H1 (cell line): ENCODE measurements around the gene DFFA. TPM values are rescaled to one million over a fixed set of nuclear protein-coding genes. Genes with fewer than 3 reads are reported as not detected.
A peak's percentile ranks its signal among the peaks of the same experiment; 100 is the strongest.

Experiments
- CTCF ChIA-PET: fragments of 300-600 bp; sonication (Branson Sonifier 250); formaldehyde crosslinking; loops from one replicate; lab custom pipeline; 2021; ENCODE audit not compliant: partially characterized antibody; lab: Charles Lee
- POLR2A ChIA-PET: fragments of 300-600 bp; sonication (Branson Sonifier 250); formaldehyde crosslinking; loops from one replicate; lab custom pipeline; 2021; ENCODE audit warnings: inconsistent platforms; ENCODE audit not compliant: partially characterized antibody; lab: Charles Lee
- DNase-seq, 2 experiments: peaks; one replicate each; pipeline versions ENCODE4 v3.0.0 to v3.0.0-alpha.2; 2010 to 2022; ENCODE audit warnings: low spot score in 2 of 2, low read depth in 1 of 2, mixed read lengths in 1 of 2
- FAIRE-seq: peaks from 2 replicates; lab custom pipeline; 2011; peaks lifted over from hg19 to GRCh38; lab: Jason Lieb, UNC
- H2AFZ ChIP-seq: 2 replicates; pipeline ENCODE4 v1.8.1; 2012; ENCODE audit warnings: low read length, inconsistent platforms
- H2AK5ac ChIP-seq: 2 replicates; pipeline ENCODE4 v1.6.1; 2013; ENCODE audit warnings: low read depth, low read length
- H2BK120ac ChIP-seq: replicated peaks from 2 replicates; pipeline ENCODE3; 2013; ENCODE audit warnings: low read depth, low read length, inconsistent platforms
- H2BK12ac ChIP-seq: 2 replicates; pipeline ENCODE4 v1.6.1; 2013; ENCODE audit warnings: low read depth, low read length
- H2BK15ac ChIP-seq: 2 replicates; pipeline ENCODE4 v1.6.1; 2013; ENCODE audit warnings: low read length
- H2BK20ac ChIP-seq: 2 replicates; pipeline ENCODE4 v1.6.1; 2013; ENCODE audit warnings: low read length
- H2BK5ac ChIP-seq: 2 replicates; pipeline ENCODE4 v1.6.1; 2013; ENCODE audit warnings: low read depth, low read length
- H3K14ac ChIP-seq: 2 replicates; pipeline ENCODE4 v1.6.1; 2013; ENCODE audit warnings: inconsistent platforms; ENCODE audit not compliant: insufficient read length
- H3K18ac ChIP-seq: 2 replicates; pipeline ENCODE4 v1.6.1; 2013; ENCODE audit warnings: low read length; ENCODE audit errors: extremely low read depth
- H3K23ac ChIP-seq: 2 replicates; pipeline ENCODE4 v1.6.1; 2013; ENCODE audit warnings: inconsistent platforms; ENCODE audit not compliant: insufficient read length
- H3K23me2 ChIP-seq: 2 replicates; pipeline ENCODE4 v1.6.1; 2013; ENCODE audit warnings: low read depth, low read length
- H3K27ac ChIP-seq: 2 replicates; pipeline ENCODE4 v1.6.1; 2011; ENCODE audit warnings: low read depth, low read length, inconsistent platforms
- H3K27me3 ChIP-seq, 4 experiments: replicated peaks in 1 of 4; 1 replicate in 1 of 4; 2 replicates in 3 of 4; pipeline versions ENCODE4 v1.6.1 to v1.8.1; 2011 to 2013; ENCODE audit warnings: low read length in 3 of 4, mild to moderate bottlenecking in 3 of 4, inconsistent platforms in 2 of 4, mixed read lengths in 2 of 4, moderate library complexity in 1 of 4; ENCODE audit not compliant: control insufficient read depth in 3 of 4, insufficient read depth in 3 of 4; ENCODE audit errors: extremely low read depth in 1 of 4
- H3K36me3 ChIP-seq, 4 experiments: 2 replicates each; pipeline versions ENCODE4 v1.6.1 to v1.8.1; 2011 to 2013; ENCODE audit warnings: mild to moderate bottlenecking in 4 of 4, low read length in 3 of 4, moderate library complexity in 2 of 4, control low read depth in 1 of 4, inconsistent platforms in 1 of 4; ENCODE audit not compliant: insufficient read depth in 4 of 4, control insufficient read depth in 2 of 4
- H3K4ac ChIP-seq: replicated peaks from 2 replicates; pipeline ENCODE3; 2013; ENCODE audit warnings: low read length, low read depth, mixed read lengths, inconsistent platforms; ENCODE audit not compliant: insufficient read length
- H3K4me1 ChIP-seq, 4 experiments: replicated peaks in 1 of 4; 1 replicate in 1 of 4; 2 replicates in 3 of 4; pipeline versions ENCODE4 v1.6.1 to v1.8.1; 2011 to 2013; ENCODE audit warnings: low read length in 3 of 4, inconsistent platforms in 2 of 4, mixed read lengths in 1 of 4; ENCODE audit not compliant: insufficient read depth in 4 of 4, control insufficient read depth in 3 of 4
- H3K4me2 ChIP-seq, 2 experiments: 2 replicates each; pipeline versions ENCODE4 v1.6.1 to v1.8.1; 2011 to 2013; ENCODE audit warnings: low read depth in 2 of 2, low read length in 2 of 2, control low read depth in 1 of 2, inconsistent platforms in 1 of 2, mild to moderate bottlenecking in 1 of 2; ENCODE audit not compliant: insufficient read depth in 1 of 2
- H3K4me3 ChIP-seq, 4 experiments: fragments of 200-600, 300-600 bp in 1 of 4; sonication (generic), shearing (Covaris generic), sonication (Bioruptor Twin) in 1 of 4; 2 replicates each; pipeline versions ENCODE4 v1.5.1 to v1.8.1; 2011 to 2016; ENCODE audit warnings: low read length in 4 of 4, low read depth in 3 of 4, control low read depth in 2 of 4, inconsistent platforms in 2 of 4, mild to moderate bottlenecking in 2 of 4, mixed read lengths in 1 of 4, moderate library complexity in 1 of 4; ENCODE audit not compliant: insufficient read depth in 2 of 4; ENCODE audit errors: extremely low read depth in 1 of 4
- H3K56ac ChIP-seq: replicated peaks from 2 replicates; pipeline ENCODE3; 2013; ENCODE audit warnings: low read depth, mild to moderate bottlenecking, mixed read lengths, low read length, inconsistent platforms; ENCODE audit not compliant: insufficient read length
- H3K79me1 ChIP-seq: 2 replicates; pipeline ENCODE4 v1.6.1; 2013; ENCODE audit warnings: low read depth, low read length, control low read depth
- H3K79me2 ChIP-seq, 2 experiments: 2 replicates each; pipeline versions ENCODE4 v1.6.1 to v1.8.1; 2012 to 2013; ENCODE audit warnings: low read length in 2 of 2, mild to moderate bottlenecking in 2 of 2, inconsistent platforms in 1 of 2; ENCODE audit not compliant: insufficient read depth in 2 of 2, control insufficient read depth in 1 of 2
- H3K9ac ChIP-seq, 4 experiments: replicated peaks in 1 of 4; 1 replicate in 1 of 4; 2 replicates in 3 of 4; pipeline versions ENCODE4 v1.6.1 to v1.8.1; 2011 to 2013; ENCODE audit warnings: low read depth in 3 of 4, low read length in 3 of 4, control low read depth in 2 of 4, mild to moderate bottlenecking in 2 of 4, moderate library complexity in 2 of 4, inconsistent platforms in 1 of 4; ENCODE audit errors: extremely low read depth in 1 of 4
- H3K9me3 ChIP-seq, 2 experiments: 2 replicates each; pipeline versions ENCODE4 v1.6.1 to v1.8.1; 2012 to 2013; ENCODE audit warnings: mild to moderate bottlenecking in 2 of 2, moderate library complexity in 2 of 2, control low read depth in 1 of 2, inconsistent platforms in 1 of 2, low read depth in 1 of 2, low read length in 1 of 2, mixed read lengths in 1 of 2; ENCODE audit not compliant: insufficient read depth in 2 of 2
- H4K20me1 ChIP-seq, 2 experiments: replicated peaks in 1 of 2; 2 replicates each; pipeline versions ENCODE3 to v1.8.1; 2011 to 2013; ENCODE audit warnings: inconsistent platforms in 2 of 2, low read length in 2 of 2, mild to moderate bottlenecking in 1 of 2; ENCODE audit not compliant: insufficient read depth in 2 of 2, control insufficient read depth in 1 of 2
- H4K5ac ChIP-seq: 2 replicates; pipeline ENCODE4 v1.6.1; 2013; ENCODE audit warnings: low read length, low read depth, mixed read lengths, inconsistent platforms; ENCODE audit not compliant: insufficient read length
- H4K8ac ChIP-seq: 2 replicates; pipeline ENCODE4 v1.8.0; 2013; ENCODE audit warnings: mild to moderate bottlenecking, moderate library complexity, low read length, inconsistent platforms; ENCODE audit not compliant: insufficient read depth; ENCODE audit errors: extremely low read depth
- H4K91ac ChIP-seq: replicated peaks from 2 replicates; pipeline ENCODE3; 2013; ENCODE audit warnings: low read length, mixed read lengths, inconsistent platforms; ENCODE audit not compliant: insufficient read length
- CREB1 ChIP-seq: IDR thresholded peaks from 2 replicates; pipeline ENCODE4 v1.6.1; 2012; ENCODE audit warnings: inconsistent platforms
- CTBP2 ChIP-seq: IDR thresholded peaks from 2 replicates; pipeline ENCODE4 v1.7.0; 2011; ENCODE audit warnings: borderline replicate concordance, mild to moderate bottlenecking, moderate library complexity, mixed read lengths, low read length; ENCODE audit not compliant: insufficient read depth, insufficient read length
- CTCF ChIP-seq, 3 experiments: IDR thresholded peaks; 1 replicate in 2 of 3; 2 replicates in 1 of 3; pipeline versions ENCODE4 v1.5.1 to v1.6.1; 2011; ENCODE audit warnings: low read length in 3 of 3, mild to moderate bottlenecking in 3 of 3, inconsistent platforms in 2 of 3, low read depth in 1 of 3, moderate library complexity in 1 of 3; ENCODE audit not compliant: insufficient read depth in 1 of 3; ENCODE audit errors: control extremely low read depth in 1 of 3
- HDAC2 ChIP-seq, 2 experiments: fragments of 300-600 bp in 1 of 2; sonication (generic) in 1 of 2; IDR thresholded peaks; 2 replicates each; pipeline ENCODE4 v1.6.1; 2011 to 2012; ENCODE audit warnings: low read depth in 2 of 2, low read length in 2 of 2, mild to moderate bottlenecking in 2 of 2, moderate library complexity in 2 of 2, borderline replicate concordance in 1 of 2, inconsistent platforms in 1 of 2
- JUND ChIP-seq: IDR thresholded peaks from 2 replicates; pipeline ENCODE4 v1.6.1; 2011; ENCODE audit warnings: mild to moderate bottlenecking, improper control_type of control experiment, low read length
- MAFK ChIP-seq: IDR thresholded peaks from 2 replicates; pipeline ENCODE4 v1.6.1; 2012; ENCODE audit warnings: low read depth, mild to moderate bottlenecking, improper control_type of control experiment, low read length
- RFX5 ChIP-seq: IDR thresholded peaks from 2 replicates; pipeline ENCODE4 v1.6.1; 2011; ENCODE audit warnings: low read depth, low read length, improper control_type of control experiment, borderline replicate concordance
- SAP30 ChIP-seq: fragments of 300-600 bp; sonication (generic); IDR thresholded peaks from 2 replicates; pipeline ENCODE4 v1.7.1; 2012; ENCODE audit warnings: low read length, moderate library complexity, mild to moderate bottlenecking, inconsistent platforms; ENCODE audit not compliant: insufficient read depth, insufficient replicate concordance
- SP1 ChIP-seq: IDR thresholded peaks from 2 replicates; pipeline ENCODE4 v1.6.1; 2011; ENCODE audit warnings: low read depth, low read length
- SP4 ChIP-seq: IDR thresholded peaks from 2 replicates; pipeline ENCODE4 v1.6.1; 2012; ENCODE audit warnings: low read length, inconsistent platforms
- TEAD4 ChIP-seq: IDR thresholded peaks from 2 replicates; pipeline ENCODE4 v1.6.1; 2012; ENCODE audit warnings: low read depth, low read length, inconsistent platforms, mixed read lengths
- WGBS, 2 experiments: shearing (Covaris generic) in 1 of 2; methylation state at CpG; one replicate each; pipeline versions ENCODE4 v1.1.6 to v1.1.7; 2013 to 2015; ENCODE audit warnings: low lambda C conversion rate in 2 of 2, mixed read lengths in 2 of 2, inconsistent platforms in 1 of 2, low coverage in 1 of 2, missing lambda C conversion rate in 1 of 2; ENCODE audit not compliant: insufficient replicate concordance in 2 of 2, insufficient coverage in 1 of 2, insufficient read length in 1 of 2; ENCODE audit errors: extremely low coverage in 1 of 2, missing lambda C conversion rate in 1 of 2; 5-methylcytosine and 5-hydroxymethylcytosine counted together
- polyA plus RNA-seq, 7 experiments: library from polyadenylated mRNA; depleted of rRNA in 3 of 7; stranded (reverse) in 5 of 7; unstranded in 2 of 7; fragments of >200 nt in 5 of 7; fragments of 200-250 nt in 2 of 7; gene quantifications; 1 replicate in 5 of 7; 2 replicates in 1 of 7; 4 replicates in 1 of 7; pipeline versions ENCODE4 v1.2.1 to v1.2.3, GENCODE V29; 2011 to 2013; ENCODE audit warnings: missing spikeins in 2 of 7, mixed read lengths in 2 of 7
- total RNA-seq: library from RNA; stranded (reverse); fragmentation: NEBNext Ultra II Directional; extraction: Animal tissue kit (Norgen Biotek cat#: 25700); gene quantifications from 2 replicates; pipeline ENCODE4 v1.2.1, GENCODE V29; 2021

The DFFA gene
- total and polyA plus RNA-seq, 2 of the 8 experiments (the other 6 are each of a cell fraction or from before 2014, with no cell fraction given), result 34.3 to 79.9 TPM

GRCh38 chr1:10495952-10496351, 23.6 kb upstream of the DFFA start:
- no peak overlapping the region; a peak in 1 of 7 replicates for H3K9ac ChIP-seq
- POLR2A ChIA-PET, result no interaction called here
- TF ChIP-seq RFX5 (no peak), HDAC2 (IDR thresholded peaks at IDR 0.05; ENCODE audit: borderline replicate concordance in 1 of 2, low read depth in 2 of 2, low read length in 2 of 2) (no peak), CREB1 (no peak), CTBP2 (no peak), SP1 (no peak), CTCF (IDR thresholded peaks at IDR 0.05; ENCODE audit: control extremely low read depth in 1 of 3, insufficient read depth in 1 of 3, low read depth in 1 of 3, low read length in 3 of 3) (no peak), TEAD4 (no peak), MAFK (no peak), JUND (no peak), SP4 (no peak), SAP30 (no peak)

More at GRCh38 chr1:10495952-10496351, 23.6 kb upstream of the DFFA start:
- H2BK15ac ChIP-seq, result no peak overlapping the region
- H3K14ac ChIP-seq, result no peak overlapping the region
- peaks cover 0 to 6% (median 3%) of the 10 kb centered on the region in 4 experiments; a peak in 4 of 7 replicates for H3K4me1 ChIP-seq
- peaks cover 0 to 38% of the 10 kb centered on the region in 2 experiments; a peak in 2 of 4 replicates for H3K79me2 ChIP-seq
- DNase-seq (no peak), FAIRE-seq (no peak)
- H2BK12ac ChIP-seq, result no peak overlapping the region
- H2AFZ ChIP-seq, result no peak overlapping the region
- no peak overlapping the region for H2BK20ac ChIP-seq
- no peak overlapping the region for H3K56ac ChIP-seq
- H3K4me3 ChIP-seq, result no peak overlapping the region
- H3K4me2 ChIP-seq, result no peak overlapping the region
- H3K18ac ChIP-seq, result no peak overlapping the region
- no peak overlapping the region for H3K27ac ChIP-seq
- H3K36me3 ChIP-seq, result peaks cover 0 to 4% (median 0%) of the 10 kb centered on the region in 4 experiments; a peak in 1 of 8 replicates
- H4K91ac ChIP-seq, result no peak overlapping the region
- no peak overlapping the region for H2AK5ac ChIP-seq
- no peaks in the 10 kb centered on the region for H3K27me3 ChIP-seq
- H3K23ac ChIP-seq, result no peak overlapping the region
- H3K9me3 ChIP-seq, result no peaks in the 10 kb centered on the region
- WGBS, 2 experiments, result 87% methylated on average over 14 of the region's 14 CpGs; no CpG with 5 or more reads in 1 of the 2 experiments
- peaks cover 6% of the 10 kb centered on the region; the same call in 1 of the 2 replicates for H3K79me1 ChIP-seq
- H2BK5ac ChIP-seq, result no peak overlapping the region; the same call in 1 of the 2 replicates
- no peak overlapping the region for H3K4ac ChIP-seq
- no peak overlapping the region for H4K5ac ChIP-seq
- no peaks in the 10 kb centered on the region for H3K23me2 ChIP-seq
- CTCF ChIA-PET, result interaction anchor here (0.5 to 8.5 kb wide), 10 partner anchors 10 to 1767 kb away, joined by 3 to 132 read pairs (median 4); partner anchors contain the start of gene CENPS
- peak overlapping the region; percentile 54 for H4K8ac ChIP-seq
- no peak overlapping the region for H2BK120ac ChIP-seq
- peaks cover 4 to 7% of the 10 kb centered on the region in 2 experiments for H4K20me1 ChIP-seq
